ENCODE results near the gene SLC9A9.

SLC9A9 gene

DNA sequence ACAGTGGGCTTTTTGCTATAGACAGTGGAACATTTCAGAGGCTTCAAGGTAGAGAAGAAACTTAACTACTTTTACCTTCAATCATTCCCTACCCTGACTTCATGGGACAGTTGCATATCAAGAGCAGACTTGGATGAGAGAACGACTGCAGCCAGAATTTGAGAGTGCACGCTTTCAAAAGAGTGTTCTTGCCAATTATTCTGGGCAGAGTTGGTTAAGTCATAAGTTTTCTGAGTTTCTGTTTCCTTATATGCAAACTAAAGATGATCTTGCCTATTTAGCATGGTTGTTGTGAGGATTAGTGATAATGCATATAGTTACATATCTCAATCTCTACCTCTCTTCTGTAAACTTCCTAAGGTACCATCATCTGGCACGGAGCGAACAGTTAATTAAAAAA lies 7.6 kb downstream of the SLC9A9 start:
- DNase-seq: no peak

DNA sequence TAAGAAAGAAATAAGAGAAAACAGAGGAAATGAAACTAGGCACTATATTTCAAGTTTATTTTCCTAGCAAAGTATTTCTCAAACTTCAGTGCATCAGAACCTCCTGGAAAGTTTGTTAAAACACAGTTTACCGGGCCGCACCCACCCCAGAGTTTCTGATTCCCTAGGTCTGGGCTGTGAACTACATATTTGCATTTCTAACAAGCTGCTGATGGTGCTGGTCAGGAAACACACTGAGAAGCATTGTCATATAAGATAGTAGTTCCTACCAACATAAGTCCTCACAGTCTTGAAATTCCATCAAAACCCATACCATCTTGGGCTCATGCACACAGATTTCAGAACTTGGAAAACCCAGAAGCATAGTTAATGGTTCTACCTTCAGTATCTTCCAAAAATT lies 8.3 kb downstream of the SLC9A9 start:
- DNase-seq: no peak

DNA sequence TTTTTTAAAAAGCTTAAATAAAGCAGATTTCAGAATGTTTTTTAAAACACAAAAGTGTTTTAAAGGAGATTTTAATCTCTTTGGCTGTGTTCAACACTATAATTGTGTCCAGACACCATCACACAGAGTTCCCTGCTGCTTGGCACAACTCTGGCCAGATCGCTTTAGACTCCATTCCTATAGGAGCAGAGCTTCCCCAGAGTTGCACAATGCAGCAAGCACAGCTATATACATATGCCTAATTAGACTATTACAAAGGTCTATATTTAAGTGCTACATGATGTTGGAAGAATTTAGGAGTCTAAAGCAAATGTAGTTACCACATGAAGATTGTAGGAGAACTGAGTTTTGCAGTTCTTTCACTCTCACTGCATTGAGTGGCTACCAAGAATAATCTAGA lies 11.2 kb downstream of the SLC9A9 start:
- no peak for DNase-seq

DNA sequence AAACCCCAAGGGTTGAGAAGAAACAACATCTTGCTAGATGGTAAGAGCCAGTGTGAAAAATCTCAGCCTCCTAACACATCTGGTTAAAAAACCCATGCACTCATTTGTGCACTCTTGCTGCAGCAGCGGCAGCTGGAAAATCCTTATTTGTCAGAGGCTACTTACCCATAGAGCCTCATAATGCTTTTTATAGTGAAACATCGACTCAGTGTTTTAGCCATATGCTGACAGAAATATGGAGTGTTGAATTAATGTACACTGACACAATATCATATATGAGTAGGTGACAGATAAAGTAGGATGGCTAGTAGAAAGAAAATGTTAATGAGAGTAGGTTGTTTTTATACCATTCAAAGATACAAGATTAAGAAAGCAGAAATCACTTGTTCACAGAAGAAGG lies 13.0 kb downstream of the SLC9A9 start:
- DNase-seq: no peak

DNA sequence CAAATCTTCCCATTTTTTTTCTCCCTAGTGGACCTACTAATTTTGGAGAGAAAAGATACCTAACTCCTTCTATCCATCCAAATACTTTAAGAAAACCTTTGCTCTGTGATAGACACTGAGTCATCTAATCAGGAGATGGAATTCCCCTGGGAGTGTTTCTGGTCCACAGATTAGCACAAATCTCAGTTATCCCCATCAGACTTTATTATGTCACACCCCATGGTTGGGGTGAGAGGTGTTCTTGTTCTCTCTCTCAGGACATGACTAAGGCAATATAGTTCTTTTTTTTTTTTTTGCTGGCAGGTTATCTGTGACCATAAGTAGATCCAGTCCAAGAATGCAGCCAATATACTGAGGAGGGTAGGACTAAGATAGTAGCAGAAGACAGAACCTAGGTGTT lies 15.8 kb downstream of the SLC9A9 start:
- no peak for DNase-seq

DNA sequence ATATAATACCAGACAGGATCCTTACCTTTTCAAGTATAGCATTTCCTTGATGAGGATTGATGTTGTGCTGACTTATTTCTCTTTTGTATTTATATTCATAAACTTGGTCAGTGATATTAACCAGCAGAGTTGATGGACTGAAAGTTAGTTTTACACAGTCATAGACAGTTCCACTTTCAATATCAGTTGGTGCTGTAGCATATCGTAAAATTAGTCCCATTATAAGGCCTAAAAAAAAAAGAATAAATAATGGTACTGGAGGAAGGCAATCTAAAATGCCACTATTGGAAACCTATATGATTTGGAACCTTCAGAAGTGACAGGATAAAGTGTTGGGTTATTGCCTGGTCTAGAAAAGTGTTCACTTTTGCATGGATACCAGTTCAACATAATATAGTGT lies 16.3 kb downstream of the SLC9A9 start:
- no peak for DNase-seq

DNA sequence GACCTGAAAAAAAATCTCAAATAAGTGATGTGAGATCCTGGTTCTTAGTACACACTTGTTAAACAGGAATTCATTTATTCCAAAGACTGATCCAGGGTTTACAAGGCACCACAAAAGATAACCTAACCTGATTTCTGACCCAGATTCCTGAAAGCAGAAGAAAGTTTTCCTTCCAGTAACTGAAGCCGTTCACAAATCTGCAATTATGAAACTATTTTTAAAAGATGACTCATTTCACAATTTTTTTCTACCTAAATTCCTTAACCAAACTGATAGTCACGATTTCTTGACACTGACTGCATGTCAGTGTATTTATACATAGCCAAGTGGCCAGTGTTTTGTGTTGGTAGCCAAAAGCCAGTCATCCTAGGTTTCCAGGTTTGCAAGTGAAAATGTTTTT lies 17.1 kb downstream of the SLC9A9 start:
- DNase-seq: no peak

DNA sequence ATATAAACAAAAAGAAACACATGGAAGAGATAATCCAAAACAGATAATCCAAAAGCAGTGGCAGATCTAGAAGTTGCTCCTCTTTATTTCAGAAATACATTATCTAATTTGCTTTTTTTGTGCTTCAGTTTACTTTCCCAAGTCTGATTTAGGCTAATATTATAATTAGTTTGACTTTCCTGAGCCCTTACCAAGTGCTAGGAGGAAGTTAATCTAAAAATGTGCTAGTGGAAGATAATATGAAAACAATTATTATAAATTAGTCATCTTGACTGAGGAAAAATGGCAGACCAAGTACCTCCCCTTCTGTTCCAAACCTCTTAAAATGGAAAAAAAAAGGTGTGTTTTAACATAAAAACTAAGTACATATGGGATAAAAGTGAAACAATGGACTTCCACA lies 17.5 kb downstream of the SLC9A9 start:
- no peak for DNase-seq

DNA sequence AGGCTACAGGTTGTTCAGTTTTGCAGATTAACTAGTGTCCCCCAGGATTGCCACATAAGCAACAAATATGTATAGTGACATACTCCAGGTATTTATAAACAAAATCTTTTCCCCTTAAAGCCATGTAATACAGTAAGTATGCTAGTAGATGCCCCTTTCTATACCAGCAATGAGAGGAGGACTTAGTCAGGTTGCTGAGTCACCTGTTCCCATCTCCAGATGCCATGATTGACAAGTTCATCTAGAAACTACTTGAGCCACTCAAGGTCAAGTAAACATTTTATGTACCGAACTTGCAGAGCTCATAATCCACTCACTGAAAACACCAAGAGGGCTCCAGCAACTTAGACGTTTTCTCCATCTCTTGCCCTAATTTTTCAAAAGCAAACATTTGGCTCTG lies 18.2 kb downstream of the SLC9A9 start:
- DNase-seq: no peak

DNA sequence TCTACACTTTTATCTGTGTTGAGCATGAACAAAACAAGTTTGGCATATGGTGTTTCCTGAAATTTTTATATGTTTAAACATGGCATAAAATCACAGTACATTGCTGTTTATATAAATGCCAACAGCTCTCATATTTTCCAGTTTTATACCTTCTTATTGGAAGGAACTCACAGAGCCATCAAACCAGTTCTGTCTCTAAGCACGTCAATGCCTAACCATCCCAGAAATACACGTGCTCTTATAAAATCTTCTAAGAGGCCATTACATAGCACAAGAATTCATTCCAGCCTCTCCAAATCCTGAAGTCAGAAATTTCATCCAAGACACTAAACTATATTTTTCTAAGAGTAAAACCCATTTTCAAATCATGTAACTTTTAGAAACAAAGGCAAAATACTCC lies 20.8 kb downstream of the SLC9A9 start:
- DNase-seq: no peak

DNA sequence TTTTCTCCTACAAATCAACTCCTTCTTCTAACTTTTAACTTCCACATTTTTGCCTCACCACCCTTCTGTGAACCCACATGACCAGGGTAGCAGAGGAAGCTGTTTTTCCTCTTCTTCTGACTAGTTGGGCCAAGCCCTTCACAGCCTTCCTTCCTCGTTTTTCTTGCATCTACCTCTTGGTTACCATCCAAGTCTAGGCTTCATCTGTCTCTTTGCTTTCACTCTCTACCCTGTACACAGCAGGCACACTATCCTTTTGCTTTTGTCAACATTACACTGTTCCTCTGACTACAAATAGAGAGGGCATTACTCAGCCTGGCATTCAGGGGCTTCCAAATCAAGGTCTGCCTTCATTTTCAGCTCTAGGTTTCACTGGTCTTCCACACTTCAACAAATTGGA lies 22.0 kb downstream of the SLC9A9 start:
- no peak for DNase-seq

DNA sequence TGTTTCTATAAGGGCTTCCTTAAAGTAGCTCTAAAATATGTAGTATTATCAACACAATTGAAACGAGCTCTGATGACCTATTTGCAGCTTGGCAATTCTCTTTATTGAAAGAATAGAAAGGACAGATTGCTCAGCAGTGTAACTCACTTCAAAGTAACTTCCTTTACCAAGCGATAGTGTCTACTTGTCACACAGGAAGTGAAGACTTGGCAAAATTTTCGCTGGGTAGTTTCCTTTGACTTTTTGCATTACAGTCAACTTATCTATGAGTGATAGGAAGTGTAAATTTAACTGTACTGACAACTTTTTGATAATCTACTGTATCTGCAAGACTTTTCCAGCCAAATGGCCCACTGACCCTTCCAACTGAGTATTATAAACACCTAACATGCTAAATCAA lies 22.8 kb downstream of the SLC9A9 start:
- DNase-seq: no peak

DNA sequence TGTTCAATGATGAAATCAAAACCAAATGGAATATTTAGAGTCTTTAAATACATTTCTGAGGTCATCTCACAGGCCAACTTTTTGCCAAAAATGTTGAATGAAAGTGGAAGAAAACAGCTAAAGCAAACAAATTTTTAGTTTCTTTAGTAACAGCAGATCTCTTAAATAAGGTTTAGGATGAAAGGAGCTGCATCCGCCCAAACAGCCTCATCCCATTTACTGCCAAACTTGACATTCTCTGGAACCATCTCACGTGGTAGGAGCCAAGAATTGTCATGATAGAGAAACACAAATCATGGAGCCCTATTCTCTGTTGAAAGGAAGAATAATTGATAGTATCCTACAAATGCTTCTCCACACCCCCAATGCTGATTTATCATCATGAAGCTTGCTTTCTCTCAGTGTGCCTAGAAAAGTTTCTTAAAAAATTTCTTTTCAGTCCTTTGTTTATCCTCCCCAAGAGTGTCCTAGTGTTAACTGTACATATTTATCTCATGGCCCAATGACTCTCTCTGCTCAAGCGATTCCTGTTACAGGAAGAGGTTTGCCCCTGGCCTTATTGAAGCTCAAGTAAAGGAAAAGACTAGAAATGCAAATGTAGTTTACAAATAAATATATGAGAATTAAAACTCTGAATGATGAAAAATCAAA lies 23.4 kb downstream of the SLC9A9 start:
- no peak for DNase-seq

DNA sequence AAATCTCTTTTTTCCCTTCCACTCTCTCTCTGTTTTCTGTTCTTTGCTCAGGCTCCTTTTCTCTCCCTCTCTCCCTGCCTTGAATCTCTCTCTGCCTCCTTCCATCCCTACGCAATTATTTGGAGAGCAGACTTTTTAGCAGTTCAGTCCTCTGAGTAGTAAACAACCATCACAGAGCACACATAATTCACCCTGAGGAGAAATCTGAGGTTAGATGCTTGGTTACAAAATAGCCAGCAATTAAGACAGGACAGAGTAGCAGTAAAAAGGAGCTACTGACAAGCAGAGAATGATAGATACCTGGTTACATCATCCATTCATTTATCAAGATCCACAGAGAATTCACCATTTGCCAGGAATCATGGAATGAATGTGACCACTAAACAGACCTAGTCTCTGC lies 25.5 kb downstream of the SLC9A9 start:
- no peak for DNase-seq

DNA sequence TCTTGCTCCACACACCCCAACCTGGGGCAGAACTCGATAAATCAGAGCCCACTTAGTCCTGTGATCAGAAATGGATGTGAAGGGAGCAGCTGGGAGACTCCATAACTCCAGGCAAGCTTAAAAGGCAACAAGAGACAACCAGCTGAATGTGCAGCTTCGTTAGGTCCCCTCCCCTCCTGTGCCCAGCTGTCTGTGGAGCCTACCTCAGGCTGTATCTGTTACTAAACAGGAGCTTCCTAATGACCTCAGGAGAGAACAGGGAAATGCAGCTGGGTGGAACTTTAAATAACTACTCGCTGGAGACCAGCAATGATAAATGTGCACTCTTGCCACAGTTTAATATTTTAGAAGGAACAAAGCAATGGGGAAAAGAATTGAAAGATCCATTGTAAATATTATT lies 25.9 kb downstream of the SLC9A9 start:
- DNase-seq: no peak

DNA sequence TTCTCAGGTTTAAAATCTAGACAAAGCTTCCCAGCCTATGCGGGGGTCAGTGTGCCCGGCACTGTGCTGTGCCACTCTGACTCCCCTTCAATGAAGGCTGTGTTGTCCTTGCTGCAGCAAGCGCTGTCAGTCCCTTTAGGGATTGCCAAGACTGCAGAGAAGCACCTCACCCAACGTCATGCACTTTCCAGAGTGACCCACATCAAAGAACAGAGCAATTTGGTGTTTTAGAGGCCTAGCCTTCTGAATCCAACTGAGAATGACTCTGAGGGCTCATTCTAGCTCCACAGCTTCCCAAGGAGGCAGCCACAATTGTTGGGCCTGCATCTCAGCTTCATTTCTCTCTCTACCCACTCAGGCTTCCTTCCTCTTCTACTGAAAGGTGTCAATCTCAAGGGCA lies 26.4 kb downstream of the SLC9A9 start:
- no peak for DNase-seq

DNA sequence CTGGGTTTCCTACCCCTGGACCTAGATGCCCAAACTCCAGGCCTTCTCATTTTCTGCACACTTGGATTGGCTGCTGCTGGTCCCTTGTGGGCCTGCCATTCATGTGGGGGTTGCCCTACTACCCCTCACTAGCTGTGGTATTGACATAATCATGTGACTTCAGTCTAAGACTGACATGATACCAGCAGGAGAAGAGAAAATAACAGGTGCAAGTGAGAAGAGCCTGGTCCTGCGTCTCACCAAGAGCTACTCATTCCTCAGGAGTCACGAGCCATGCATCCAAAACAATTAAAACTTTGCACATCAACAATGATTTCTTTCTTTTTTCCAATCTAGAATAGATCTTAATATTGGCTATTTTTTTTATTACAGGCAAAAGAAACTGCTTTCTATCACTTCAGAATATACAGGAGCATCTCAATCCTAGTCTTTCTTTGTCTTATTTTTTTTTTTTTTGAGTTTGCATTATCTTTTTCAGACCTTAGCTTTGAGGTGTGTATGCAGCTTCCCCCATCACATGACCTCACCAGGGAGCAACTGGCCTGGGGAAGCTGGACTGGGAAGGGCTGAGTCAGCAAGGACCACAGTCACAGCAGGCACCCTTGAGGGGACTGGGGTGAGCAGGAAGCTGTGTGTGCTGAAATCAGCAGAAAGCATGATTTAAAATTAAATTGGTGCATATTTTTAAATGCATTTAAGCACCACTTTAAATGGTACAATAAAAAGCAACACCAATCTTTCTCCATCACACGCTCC lies 27.6 kb downstream of the SLC9A9 start:
- peak; percentile 32 for DNase-seq

DNA sequence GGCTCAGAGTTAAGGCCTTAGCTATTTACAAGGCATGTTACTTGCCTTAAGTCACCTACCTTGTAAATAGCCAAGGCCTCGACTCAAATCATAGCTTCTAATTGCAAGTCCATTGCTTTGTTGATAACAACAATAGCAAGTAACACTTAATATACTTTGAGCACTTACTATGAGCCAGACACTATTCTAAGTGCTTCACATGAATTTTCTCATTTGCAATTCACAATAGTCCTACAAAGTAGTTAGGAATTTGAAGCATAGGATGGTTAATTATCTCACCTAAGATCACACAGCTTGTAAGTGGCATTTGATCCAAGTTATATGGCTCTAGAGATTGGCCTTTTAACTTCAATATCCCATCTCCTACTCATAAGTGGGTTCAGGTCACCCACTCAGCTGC lies 28.4 kb downstream of the SLC9A9 start:
- no peak for DNase-seq

DNA sequence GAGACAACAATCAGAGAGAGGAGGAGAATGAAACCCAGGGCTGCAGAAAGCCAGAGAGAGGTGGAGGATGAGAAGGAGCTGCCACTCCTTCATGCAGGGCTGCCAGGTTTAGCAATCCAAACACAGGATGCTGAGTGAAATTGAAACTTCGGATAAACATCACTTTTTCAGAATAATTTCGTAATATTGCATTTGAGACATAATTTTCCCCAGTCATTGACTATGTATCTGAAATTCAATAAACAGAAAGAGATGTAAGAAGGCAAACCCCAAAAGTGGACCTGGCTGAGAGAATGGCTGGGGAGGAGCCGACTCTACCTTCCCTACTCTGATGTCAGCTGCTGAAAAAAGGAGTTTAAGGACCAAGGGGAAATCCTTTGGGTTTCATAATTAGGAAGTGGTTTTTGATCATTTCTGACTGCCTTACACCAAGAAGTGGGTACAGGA lies 33.8 kb downstream of the SLC9A9 start:
- DNase-seq: peak; percentile 35

DNA sequence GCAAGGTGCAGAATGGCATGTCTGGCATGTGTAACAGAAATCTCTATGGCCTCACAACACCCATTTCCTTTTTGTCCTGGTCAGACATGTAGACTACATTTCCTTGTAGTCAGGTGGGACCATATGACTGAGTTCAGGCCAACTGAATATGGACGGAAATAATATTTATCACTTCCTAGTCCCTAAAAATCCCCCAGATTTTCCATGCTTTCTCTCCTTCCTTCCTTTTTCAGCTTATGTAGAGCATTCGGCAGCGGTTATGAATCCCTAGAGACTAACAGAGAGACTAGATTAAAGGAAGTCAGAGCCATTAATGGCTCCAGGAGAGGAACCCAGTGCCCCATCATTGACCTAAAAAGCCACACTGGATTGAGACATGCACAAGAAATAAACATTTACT lies 35.8 kb downstream of the SLC9A9 start:
- DNase-seq: no peak

DNA sequence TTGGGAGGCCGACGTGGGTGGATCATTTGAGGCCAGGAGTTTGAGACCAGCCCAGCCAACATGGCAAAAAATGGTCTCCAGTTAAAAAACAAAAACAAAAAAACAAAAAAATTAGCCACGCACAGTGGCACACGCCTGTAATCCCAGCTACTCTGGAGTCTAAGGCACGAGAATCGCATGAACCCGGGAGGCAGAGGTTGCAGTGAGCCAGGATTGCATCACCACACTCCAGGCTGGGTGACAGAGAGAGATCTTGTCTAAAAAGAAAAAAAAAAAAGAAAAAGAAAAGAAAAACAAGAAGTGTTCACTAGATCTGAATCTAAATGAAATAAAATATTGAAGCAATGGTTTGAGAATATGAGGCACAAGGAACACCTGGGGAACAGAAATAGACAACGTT lies 36.7 kb downstream of the SLC9A9 start:
- DNase-seq: no peak

DNA sequence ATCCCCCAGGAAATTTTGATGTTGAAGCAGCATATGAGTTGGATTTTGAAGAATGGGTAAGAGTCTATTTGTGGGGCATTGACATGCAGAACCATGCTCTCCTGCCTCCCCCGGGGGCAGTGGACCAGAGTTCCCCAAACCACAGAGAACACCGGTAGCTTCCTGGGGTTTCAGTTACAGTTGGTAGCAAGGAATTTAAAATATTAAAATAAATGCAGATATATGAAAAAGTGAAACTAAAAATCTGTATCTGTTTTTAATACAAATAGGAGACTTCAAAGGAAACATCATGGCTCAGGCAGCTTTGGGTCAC lies 37.4 kb downstream of the SLC9A9 start:
- no peak for DNase-seq

DNA sequence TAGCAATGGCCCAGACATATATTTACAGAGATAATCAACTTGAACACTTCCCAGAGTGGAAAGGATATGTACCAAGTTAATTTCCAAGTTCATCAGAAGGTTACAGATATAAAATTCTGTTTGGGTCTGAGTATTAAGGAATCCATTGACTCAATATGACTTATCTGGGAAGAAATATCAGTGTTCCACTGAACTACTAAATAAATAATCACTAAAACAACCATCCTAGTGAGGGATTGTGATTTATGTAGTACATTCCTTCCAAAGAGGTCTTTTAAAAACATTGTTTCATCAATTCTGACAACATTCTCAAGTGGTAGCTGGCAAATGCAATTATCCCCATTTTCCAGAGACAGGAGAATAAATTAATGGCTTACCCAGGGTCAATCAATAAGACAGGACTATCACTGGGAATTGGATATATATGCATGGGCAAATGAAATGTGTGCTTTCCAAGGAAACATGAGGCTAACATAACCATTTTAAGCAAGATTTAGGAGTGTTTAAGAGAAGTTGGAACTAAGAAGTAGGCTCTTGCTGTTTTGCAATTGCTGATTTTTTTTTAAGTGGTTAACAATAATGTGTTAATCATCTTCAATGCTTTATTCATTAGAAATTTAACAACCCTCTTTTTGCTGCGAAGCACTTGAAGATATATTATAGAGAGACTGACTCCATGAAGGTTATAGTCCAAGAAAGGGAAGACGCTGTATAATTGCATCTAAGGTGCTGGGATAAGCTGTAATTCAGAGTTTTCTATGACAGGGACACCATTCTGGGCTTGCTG lies 37.9 kb downstream of the SLC9A9 start:
- DNase-seq: no peak

DNA sequence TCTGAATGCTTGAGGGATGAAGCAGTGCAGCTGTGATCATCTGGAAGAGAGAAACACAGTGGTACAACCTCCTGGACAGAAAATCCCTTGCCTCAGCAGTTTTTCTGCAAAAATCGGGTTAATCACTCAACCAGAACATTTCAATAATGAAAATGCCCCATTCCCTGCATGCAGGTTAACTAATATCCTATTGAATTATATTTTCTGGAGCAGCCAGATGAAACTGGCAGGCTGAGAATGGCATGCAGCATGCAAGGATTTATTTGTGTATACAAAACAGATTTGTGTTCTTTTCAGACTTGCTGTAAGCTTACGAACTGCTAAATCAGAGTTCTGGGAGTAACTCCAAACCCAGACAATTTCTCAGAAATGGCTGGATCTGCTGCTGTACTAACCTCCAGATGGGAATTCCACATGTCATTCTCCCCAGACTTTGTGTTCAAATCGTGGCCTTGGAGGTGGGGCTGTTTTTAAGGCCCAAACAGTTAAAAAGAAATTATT lies 39.1 kb downstream of the SLC9A9 start:
- no peak for DNase-seq
